GM23248 (cell line): ENCODE results near the gene STK16.

Experiments
- EZH2 ChIP-seq: fragments of 200-600 bp; sonication (generic); IDR thresholded peaks from 2 replicates; pipeline ENCODE4 v1.6.1; 2018; ENCODE audit warnings: antibody characterized with exemption, mild to moderate bottlenecking; ENCODE audit not compliant: insufficient read depth, poor library complexity, severe bottlenecking
- EZH2phosphoT487 ChIP-seq: fragments of 200-600 bp; sonication (generic); IDR thresholded peaks from 2 replicates; pipeline ENCODE4 v1.6.1; 2018; ENCODE audit warnings: antibody characterized with exemption, moderate library complexity, mild to moderate bottlenecking, low read depth; ENCODE audit not compliant: insufficient read depth

DNA sequence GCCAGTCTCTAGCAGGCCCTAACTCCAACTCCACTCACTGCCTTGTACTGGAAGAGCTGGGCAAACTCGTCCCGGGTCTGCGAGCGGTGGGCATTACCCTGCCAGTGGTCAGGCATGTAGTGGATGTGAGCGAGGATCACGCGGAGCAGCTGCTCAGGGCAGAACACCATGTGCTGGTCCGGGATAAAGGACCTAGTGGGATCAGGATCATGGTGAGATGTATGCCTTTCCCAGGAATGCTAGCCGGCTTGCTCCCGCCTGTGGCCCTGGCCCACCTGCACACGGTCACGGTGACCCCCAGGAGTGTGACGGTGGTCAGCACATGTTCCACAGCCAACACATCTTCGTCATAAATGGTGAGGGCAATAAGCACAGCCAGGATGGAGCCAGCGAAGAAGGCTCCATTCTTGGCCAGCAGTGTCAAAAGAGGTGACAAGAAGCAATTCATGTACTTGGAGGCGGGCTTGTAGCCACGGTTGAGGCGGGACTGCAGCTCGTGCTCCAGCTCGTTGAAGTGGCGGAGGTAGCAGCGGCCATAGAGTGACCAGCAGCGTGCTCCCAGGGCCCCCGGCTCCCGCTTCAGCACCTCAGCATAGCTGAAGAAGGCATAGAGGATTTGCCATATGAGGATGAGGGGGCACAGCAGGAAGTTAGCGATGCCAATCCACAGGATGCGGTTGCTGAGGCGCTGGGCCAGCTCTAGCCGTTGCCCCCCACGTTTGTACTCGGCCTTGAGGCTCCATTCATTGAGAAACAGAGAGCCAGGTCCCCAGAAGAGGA is 21.3 kb upstream of the STK16 start:
- no peak for TF ChIP-seq EZH2
- TF ChIP-seq EZH2phosphoT487 = no peak
